GM12864 (cell line): ENCODE results near the gene TSACC.

Source experiments
- DNase-seq: peaks from one replicate; pipeline ENCODE4 v3.0.0-alpha.2; 2011; ENCODE audit warnings: low read depth
- H3K4me3 ChIP-seq: 2 replicates; pipeline ENCODE4 v1.5.1; 2011; ENCODE audit warnings: mild to moderate bottlenecking, low read depth, low read length, control low read depth
- CTCF ChIP-seq: IDR thresholded peaks from 2 replicates; pipeline ENCODE4 v1.5.1; 2011; ENCODE audit warnings: low read depth, mild to moderate bottlenecking, moderate library complexity, low read length, control low read depth, inconsistent platforms; ENCODE audit errors: missing control alignments

The TSACC gene

DNA sequence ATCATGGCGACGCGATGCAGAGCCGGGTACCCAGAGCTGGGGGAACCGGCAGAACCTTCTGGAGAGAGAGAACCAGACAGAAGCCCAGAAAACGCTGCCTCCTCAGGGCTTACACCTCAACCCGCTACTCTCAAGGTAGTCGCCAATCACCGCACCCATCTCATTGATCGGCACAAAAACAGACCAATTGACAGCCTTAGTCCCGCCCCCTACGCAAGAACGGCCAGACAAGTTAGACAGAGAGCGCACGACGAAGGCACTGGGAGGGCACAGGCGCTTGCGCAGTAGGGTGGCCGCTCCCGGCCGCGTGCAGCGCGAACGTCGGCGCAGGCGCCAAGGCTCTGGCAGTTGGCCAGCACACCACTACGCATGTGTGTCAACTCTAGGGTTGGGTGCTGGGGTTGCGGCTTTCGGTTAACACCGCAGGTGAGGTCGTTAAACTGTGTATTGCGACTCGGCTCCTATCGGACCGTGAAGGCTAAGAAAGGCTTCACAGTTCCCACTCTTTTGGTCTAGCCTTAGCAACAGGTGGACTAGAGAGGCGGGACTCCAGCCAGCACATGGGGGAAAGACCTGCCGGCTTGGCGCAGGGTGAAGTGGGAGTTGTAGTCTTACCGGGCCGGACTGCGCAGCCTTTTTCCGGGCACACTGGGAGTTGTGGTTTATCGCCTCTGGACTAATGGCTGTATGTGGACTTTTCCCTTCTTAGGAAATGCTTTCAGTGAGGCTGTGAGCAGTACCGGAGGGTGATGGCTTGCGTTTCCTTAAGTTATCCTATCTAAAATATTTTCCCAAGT, at the start of gene TSACC, which contains the start of gene CCT3:
Gene TSACC (plus strand): TSS at position 347 of the 797 bp plus-strand sequence. CDS start 1,232 bp downstream, outside the sequence.
Gene CCT3 (minus strand): TSS at position 113 of the 797 bp plus-strand sequence. CDS start 108 bp downstream, at position 5.
- peak; percentile 100 for DNase-seq
- H3K4me3 ChIP-seq: peak within 1 kb of the TSS; percentile 80
- no peak for TF ChIP-seq CTCF

DNA sequence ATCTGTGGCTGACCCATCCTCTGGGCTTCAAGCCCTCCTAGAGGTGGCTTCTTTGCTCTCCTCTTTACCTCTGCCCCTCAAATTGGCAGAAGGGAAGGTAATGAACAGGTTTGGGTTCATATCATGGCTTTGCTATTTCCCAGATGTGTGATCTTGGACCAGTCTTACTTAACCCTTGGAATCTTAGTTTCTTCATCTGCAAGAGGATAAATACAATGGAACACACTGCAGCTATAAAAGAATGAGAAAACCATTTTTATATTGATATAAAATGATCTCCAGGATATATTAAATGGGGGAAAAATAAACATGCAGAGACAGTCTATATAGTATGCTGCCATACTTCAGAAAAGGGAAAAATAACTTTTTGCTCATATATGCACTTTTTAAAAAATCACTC, 48.5 kb upstream of the TSACC start:
- no peak for DNase-seq
- no peak for TF ChIP-seq CTCF
- no peak overlapping the region for H3K4me3 ChIP-seq

- DNase-seq: no peak
- TF ChIP-seq CTCF: no peak
- H3K4me3 ChIP-seq: no peak overlapping the region
Measured at GRCh38 chr1:156291226-156292061, 46.9 kb upstream of the TSACC start.

DNA sequence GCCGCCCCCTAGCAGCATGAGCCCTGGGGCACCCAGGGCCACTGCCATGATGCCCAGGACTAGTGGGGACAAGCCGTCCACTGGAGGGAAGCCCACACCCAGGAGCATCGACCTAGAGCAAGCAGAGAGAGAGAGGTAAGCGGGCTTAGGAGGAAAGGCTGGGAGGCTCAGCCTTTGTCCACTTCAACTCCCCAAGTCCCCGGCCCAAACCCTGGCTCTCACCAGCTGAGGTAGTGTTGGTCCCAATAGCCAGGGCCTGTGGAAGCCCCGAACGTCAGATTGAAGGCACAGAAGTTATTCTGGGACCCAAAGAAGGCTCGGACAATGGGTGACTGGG, 45.3 kb upstream of the TSACC start:
- no peak for DNase-seq
- TF ChIP-seq CTCF: no peak
- H3K4me3 ChIP-seq: no peak overlapping the region

- no peak for TF ChIP-seq CTCF
- DNase-seq: no peak
- no peak overlapping the region for H3K4me3 ChIP-seq
Measured at GRCh38 chr1:156293895-156294294, 44.4 kb upstream of the TSACC start.

GRCh38 chr1:156295391-156295947, 42.9 kb upstream of the TSACC start, which contains the start of gene GLMP:
Gene GLMP, minus strand, starts transcription at chr1:156295679. Its CDS starts 34 bp downstream, at chr1:156295645.
- DNase-seq: no peak
- no peak for TF ChIP-seq CTCF
- H3K4me3 ChIP-seq: peak within 1 kb of the TSS; percentile 65
